Astrocyte (in vitro differentiated cells and primary cell): ENCODE data around the gene CNNM2. TPM values are rescaled to one million over a fixed set of nuclear protein-coding genes. Genes with fewer than 3 reads are reported as not detected.
"Not testable (repeated sequence)": the region's sequence is repeated elsewhere in the genome, so short reads cannot be mapped to it uniquely, and the experiment has no call there.

Experiments
- DNase-seq: peaks from one replicate; pipeline ENCODE4 v3.0.0-alpha.2; 2010; ENCODE audit warnings: low read depth
- FAIRE-seq: peaks from 2 replicates; lab custom pipeline; 2011; peaks lifted over from hg19 to GRCh38; lab: Jason Lieb, UNC
- H2AFZ ChIP-seq: 2 replicates; pipeline ENCODE4 v1.6.0; 2012; ENCODE audit warnings: low read depth, low read length, inconsistent platforms
- H3K27ac ChIP-seq: 2 replicates; pipeline ENCODE4 v1.5.1; 2011; ENCODE audit warnings: low read depth, low read length, inconsistent platforms
- H3K27me3 ChIP-seq: 2 replicates; pipeline ENCODE4 v1.6.0; 2011; ENCODE audit warnings: low read length, inconsistent platforms; ENCODE audit not compliant: insufficient read depth
- H3K36me3 ChIP-seq: 2 replicates; pipeline ENCODE4 v1.5.1; 2011; ENCODE audit warnings: low read length, inconsistent platforms; ENCODE audit not compliant: insufficient read depth
- H3K4me1 ChIP-seq: 2 replicates; pipeline ENCODE4 v1.5.1; 2011; ENCODE audit warnings: low read length, inconsistent platforms; ENCODE audit not compliant: insufficient read depth
- H3K4me2 ChIP-seq: 2 replicates; pipeline ENCODE4 v1.6.0; 2012; ENCODE audit warnings: low read length, inconsistent platforms
- H3K4me3 ChIP-seq: 2 replicates; pipeline ENCODE4 v1.5.1; 2011; ENCODE audit warnings: low read depth, mild to moderate bottlenecking, low read length, inconsistent platforms; ENCODE audit not compliant: insufficient read depth
- H3K79me2 ChIP-seq: 2 replicates; pipeline ENCODE4 v1.6.0; 2012; ENCODE audit warnings: mild to moderate bottlenecking, low read length, inconsistent platforms; ENCODE audit not compliant: insufficient read depth
- H3K9ac ChIP-seq: 2 replicates; pipeline ENCODE4 v1.6.0; 2012; ENCODE audit warnings: mild to moderate bottlenecking, low read length, inconsistent platforms
- H3K9me3 ChIP-seq: 2 replicates; pipeline ENCODE4 v1.5.1; 2012; ENCODE audit warnings: low read depth, mild to moderate bottlenecking, low read length, inconsistent platforms; ENCODE audit not compliant: insufficient read depth
- H4K20me1 ChIP-seq: 2 replicates; pipeline ENCODE4 v1.6.0; 2012; ENCODE audit warnings: low read length, inconsistent platforms; ENCODE audit not compliant: insufficient read depth
- H3K27ac Mint-ChIP-seq: one replicate; pipeline ENCODE4 v1.8.0; 2021; ENCODE audit warnings: mild to moderate bottlenecking, mixed read lengths; ENCODE audit not compliant: unreplicated experiment
- H3K27me3 Mint-ChIP-seq: one replicate; pipeline ENCODE4 v1.8.0; 2021; ENCODE audit warnings: low read depth, mixed read lengths; ENCODE audit not compliant: unreplicated experiment
- H3K36me3 Mint-ChIP-seq: one replicate; pipeline ENCODE4 v1.8.0; 2021; ENCODE audit warnings: low read depth, mixed read lengths; ENCODE audit not compliant: unreplicated experiment
- H3K4me1 Mint-ChIP-seq: one replicate; pipeline ENCODE4 v1.8.0; 2021; ENCODE audit warnings: low read depth, mixed read lengths; ENCODE audit not compliant: unreplicated experiment
- H3K4me3 Mint-ChIP-seq: one replicate; pipeline ENCODE4 v1.8.0; 2021; ENCODE audit warnings: mild to moderate bottlenecking, moderate library complexity, mixed read lengths; ENCODE audit not compliant: unreplicated experiment
- H3K9me3 Mint-ChIP-seq: one replicate; pipeline ENCODE4 v1.8.0; 2021; ENCODE audit warnings: mild to moderate bottlenecking, mixed read lengths; ENCODE audit not compliant: unreplicated experiment
- CTCF ChIP-seq: IDR thresholded peaks from 2 replicates; pipeline ENCODE4 v1.5.1; 2011; ENCODE audit warnings: low read depth, mild to moderate bottlenecking, inconsistent platforms, low read length, moderate library complexity; ENCODE audit not compliant: insufficient read depth
- EZH2 ChIP-seq: IDR thresholded peaks from 2 replicates; pipeline ENCODE4 v1.6.1; 2012; ENCODE audit warnings: mild to moderate bottlenecking, low read length, inconsistent platforms; ENCODE audit not compliant: insufficient read depth
- total RNA-seq: library from RNA; stranded (reverse); gene quantifications from 2 replicates; pipeline ENCODE4 v1.2.1, GENCODE V29; 2021

The CNNM2 gene
- total RNA-seq, 1 donor from 2014 or later: 9.9 TPM

- Histone ChIP-seq H3K27me3 (peaks cover 8% of the 10 kb centered on the region), H4K20me1 (peaks cover 29% of the 10 kb centered on the region), H3K79me2 (peaks cover 7% of the 10 kb centered on the region), H3K4me1 (peaks cover 12% of the 10 kb centered on the region), H3K27ac (no peak overlapping the region), H3K9ac (no peak overlapping the region), H3K36me3 (no peaks in the 10 kb centered on the region), H3K4me2 (no peak overlapping the region), H2AFZ (no peak overlapping the region), H3K4me3 (no peak overlapping the region), H3K9me3 (no peaks in the 10 kb centered on the region)
- TF ChIP-seq CTCF: no peak
- no peak for TF ChIP-seq EZH2
- H3K27ac Mint-ChIP-seq: no peak overlapping the region
- DNase-seq (no peak), FAIRE-seq (no peak)
- H3K36me3 Mint-ChIP-seq: peaks cover 6% of the 10 kb centered on the region
- peaks cover 11% of the 10 kb centered on the region for H3K4me1 Mint-ChIP-seq
- peaks cover 5% of the 10 kb centered on the region for H3K9me3 Mint-ChIP-seq
- H3K4me3 Mint-ChIP-seq: no peak overlapping the region
- H3K27me3 Mint-ChIP-seq: peaks cover 6% of the 10 kb centered on the region
Observed at GRCh38 chr10:102923601-102924000, 5.5 kb downstream of the CNNM2 start.

GRCh38 chr10:102926842-102927241 lies 8.7 kb downstream of the CNNM2 start:
- FAIRE-seq (no peak), DNase-seq (no peak)
- Mint-ChIP-seq H3K4me1 (peaks cover 2% of the 10 kb centered on the region), H3K4me3 (no peak overlapping the region), H3K36me3 (peaks cover 11% of the 10 kb centered on the region), H3K27ac (no peak overlapping the region), H3K9me3 (peaks cover 5% of the 10 kb centered on the region), H3K27me3 (no peaks in the 10 kb centered on the region)
- no peak overlapping the region for H3K4me2 ChIP-seq
- H3K4me1 ChIP-seq: no peaks in the 10 kb centered on the region
- no peak for TF ChIP-seq EZH2
- no peak for TF ChIP-seq CTCF
- H3K9ac ChIP-seq: no peak overlapping the region
- no peak overlapping the region for H2AFZ ChIP-seq
- H4K20me1 ChIP-seq: peaks cover 6% of the 10 kb centered on the region
- H3K9me3 ChIP-seq: no peaks in the 10 kb centered on the region
- no peak overlapping the region for H3K4me3 ChIP-seq
- no peaks in the 10 kb centered on the region for H3K79me2 ChIP-seq
- no peaks in the 10 kb centered on the region for H3K36me3 ChIP-seq
- no peaks in the 10 kb centered on the region for H3K27me3 ChIP-seq
- no peak overlapping the region for H3K27ac ChIP-seq

GRCh38 chr10:102927311-102928010 lies 9.4 kb downstream of the CNNM2 start:
- Histone ChIP-seq H3K4me3 (no peak overlapping the region), H3K4me2 (no peak overlapping the region), H3K4me1 (no peaks in the 10 kb centered on the region), H3K27ac (no peak overlapping the region), H3K27me3 (no peaks in the 10 kb centered on the region), H4K20me1 (peaks cover 6% of the 10 kb centered on the region), H3K36me3 (no peaks in the 10 kb centered on the region), H2AFZ (no peak overlapping the region), H3K9ac (no peak overlapping the region), H3K9me3 (no peaks in the 10 kb centered on the region), H3K79me2 (no peaks in the 10 kb centered on the region)
- FAIRE-seq: no peak
- H3K4me1 Mint-ChIP-seq: no peaks in the 10 kb centered on the region
- H3K27ac Mint-ChIP-seq: no peak overlapping the region
- peaks cover 11% of the 10 kb centered on the region for H3K36me3 Mint-ChIP-seq
- H3K27me3 Mint-ChIP-seq: no peaks in the 10 kb centered on the region
- no peak overlapping the region for H3K4me3 Mint-ChIP-seq
- peaks cover 5% of the 10 kb centered on the region for H3K9me3 Mint-ChIP-seq
- DNase-seq: no peak
- TF ChIP-seq CTCF (no peak), EZH2 (no peak)

- H3K9me3 ChIP-seq, H3K27ac Mint-ChIP-seq, H3K27ac ChIP-seq, H3K9ac ChIP-seq, H4K20me1 ChIP-seq, H3K4me1 ChIP-seq, H3K4me1 Mint-ChIP-seq, H3K27me3 Mint-ChIP-seq, H3K79me2 ChIP-seq, H3K36me3 ChIP-seq, H3K4me3 ChIP-seq, H3K9me3 Mint-ChIP-seq, DNase-seq, H2AFZ ChIP-seq, H3K4me3 Mint-ChIP-seq, H3K27me3 ChIP-seq, H3K4me2 ChIP-seq, FAIRE-seq: not testable (repeated sequence)
- peaks cover 11% of the 10 kb centered on the region for H3K36me3 Mint-ChIP-seq
Observed at GRCh38 chr10:102928442-102928841, 10.3 kb downstream of the CNNM2 start.
